Suppressor macrophage (primary cell): ENCODE results near the gene FOXJ3.

ENCODE experiments used
- DNase-seq, 4 experiments: peaks; one replicate each; pipeline ENCODE4 v3.0.0-alpha.2; 2020 to 2022

Gene FOXJ3

GRCh38 chr1:42186152-42186551, 148.9 kb downstream of the FOXJ3 start:
- DNase-seq: no peak

DNA sequence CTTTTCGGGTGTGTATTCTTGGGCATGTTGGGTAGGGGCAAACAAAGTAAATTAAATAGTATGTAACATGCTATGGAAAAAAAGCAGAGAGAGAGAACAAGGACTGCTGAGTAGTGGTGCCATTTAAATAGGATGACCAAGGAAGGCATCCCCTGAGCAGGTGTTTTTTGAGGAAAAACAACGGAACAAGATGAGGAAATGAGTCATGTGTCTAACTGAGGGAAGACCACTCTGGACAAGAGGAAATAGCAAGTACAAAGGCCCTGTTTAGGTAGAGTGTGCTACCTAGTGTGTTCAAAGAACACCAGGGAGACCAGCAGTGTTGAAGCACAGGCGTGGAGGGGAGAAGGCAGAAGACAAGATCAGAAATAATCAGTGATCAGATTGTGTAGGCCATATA, 150.4 kb downstream of the FOXJ3 start:
- DNase-seq: no peak

DNA sequence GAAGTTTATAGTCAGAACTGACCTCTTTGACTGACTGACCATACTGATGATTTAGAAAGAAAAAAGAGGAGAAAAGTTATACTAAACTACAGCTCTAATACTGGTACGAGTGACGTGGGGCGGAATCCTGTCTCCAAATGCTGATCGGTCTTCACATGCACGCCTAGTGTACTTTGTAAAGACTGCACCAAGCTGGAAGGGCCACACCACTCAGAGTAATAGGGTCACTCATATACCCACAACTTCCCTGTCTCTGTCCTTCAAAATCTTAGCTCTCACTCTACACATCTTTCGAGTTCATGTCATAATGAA, 151.1 kb downstream of the FOXJ3 start:
- DNase-seq: no peak

DNA sequence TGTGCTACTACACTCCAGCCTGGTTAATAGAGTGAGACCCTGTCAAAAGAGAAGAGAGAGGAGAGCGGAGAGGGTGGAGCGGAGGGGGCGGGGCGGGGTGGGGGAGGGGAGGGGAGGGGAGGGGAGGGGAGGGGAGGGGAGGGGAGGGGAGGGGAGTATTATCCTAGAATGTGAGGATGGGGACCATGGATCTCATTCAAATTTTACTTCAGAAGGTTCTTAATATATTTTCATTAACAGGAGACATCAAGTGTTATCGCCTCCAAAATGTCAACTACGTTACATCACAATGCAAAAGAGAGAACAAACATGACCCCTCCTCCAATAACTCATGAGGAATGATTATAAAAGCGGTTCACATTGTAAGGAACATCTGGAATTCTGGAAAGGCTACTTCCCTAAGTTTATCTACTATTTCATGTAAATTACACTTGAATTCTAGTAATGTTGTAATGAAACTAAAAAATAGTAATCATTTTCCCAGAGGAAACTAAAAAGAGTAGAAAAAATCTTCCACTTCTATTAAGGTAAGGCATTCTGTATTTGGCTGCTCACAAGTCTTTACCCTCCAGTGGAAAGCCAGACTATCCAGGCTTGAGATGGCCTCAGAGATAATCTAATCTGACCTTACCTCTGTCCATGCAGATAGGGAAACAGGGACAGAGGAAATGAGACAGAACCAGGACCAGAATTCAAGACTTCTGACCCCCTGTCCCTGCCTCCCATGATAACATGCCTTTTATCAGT, 151.7 kb downstream of the FOXJ3 start:
- DNase-seq: no peak

- no peak for DNase-seq
Observed at GRCh38 chr1:42181687-42182086, 153.3 kb downstream of the FOXJ3 start.

DNA sequence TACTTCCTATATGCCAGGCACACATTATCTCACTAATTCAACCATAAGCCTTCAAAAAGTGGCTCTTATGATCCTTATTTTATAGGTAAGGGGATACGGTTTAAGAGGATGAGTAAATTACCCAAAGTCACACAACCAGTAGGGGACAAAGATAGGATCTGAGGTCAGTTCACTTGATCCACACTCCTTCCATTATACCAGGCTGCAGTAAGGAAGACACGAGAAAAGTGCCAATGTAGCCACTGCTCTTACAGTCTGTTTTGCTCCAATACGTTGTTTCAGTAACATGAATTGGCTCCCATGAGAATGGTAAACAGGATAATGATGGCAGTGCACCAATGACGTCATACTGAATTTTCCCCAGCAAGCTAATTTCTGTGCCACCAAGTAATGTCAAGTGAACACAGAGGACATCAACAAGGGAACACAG, 155.1 kb downstream of the FOXJ3 start:
- DNase-seq: no peak

- no peak for DNase-seq
Observed at GRCh38 chr1:42179275-42179674, 155.8 kb downstream of the FOXJ3 start.

DNA sequence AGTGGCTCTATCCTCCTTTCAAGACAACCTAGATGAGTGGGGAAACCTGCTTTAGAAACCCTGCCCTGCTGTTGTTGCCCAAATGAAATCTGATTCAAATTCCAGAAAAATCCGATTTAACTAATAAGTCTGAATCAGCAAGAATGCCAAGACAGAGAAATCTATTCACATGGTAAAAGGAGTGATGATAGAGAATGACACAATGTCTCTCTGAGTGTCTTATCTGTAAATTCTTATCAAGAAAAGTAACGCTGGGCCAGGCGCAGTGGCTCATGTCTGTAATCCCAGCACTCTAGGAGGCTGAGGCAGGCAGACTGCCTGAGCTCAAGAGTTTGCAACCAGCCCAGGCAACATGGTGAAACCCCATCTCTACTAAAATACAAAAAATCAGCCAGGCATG, 156.8 kb downstream of the FOXJ3 start:
- no peak for DNase-seq

GRCh38 chr1:42177541-42177981, 157.5 kb downstream of the FOXJ3 start:
- DNase-seq: no peak

GRCh38 chr1:42176902-42177519, 158.0 kb downstream of the FOXJ3 start:
- peak in 3 of 4 experiments; percentile 46 to 56 (median 51) for DNase-seq

DNA sequence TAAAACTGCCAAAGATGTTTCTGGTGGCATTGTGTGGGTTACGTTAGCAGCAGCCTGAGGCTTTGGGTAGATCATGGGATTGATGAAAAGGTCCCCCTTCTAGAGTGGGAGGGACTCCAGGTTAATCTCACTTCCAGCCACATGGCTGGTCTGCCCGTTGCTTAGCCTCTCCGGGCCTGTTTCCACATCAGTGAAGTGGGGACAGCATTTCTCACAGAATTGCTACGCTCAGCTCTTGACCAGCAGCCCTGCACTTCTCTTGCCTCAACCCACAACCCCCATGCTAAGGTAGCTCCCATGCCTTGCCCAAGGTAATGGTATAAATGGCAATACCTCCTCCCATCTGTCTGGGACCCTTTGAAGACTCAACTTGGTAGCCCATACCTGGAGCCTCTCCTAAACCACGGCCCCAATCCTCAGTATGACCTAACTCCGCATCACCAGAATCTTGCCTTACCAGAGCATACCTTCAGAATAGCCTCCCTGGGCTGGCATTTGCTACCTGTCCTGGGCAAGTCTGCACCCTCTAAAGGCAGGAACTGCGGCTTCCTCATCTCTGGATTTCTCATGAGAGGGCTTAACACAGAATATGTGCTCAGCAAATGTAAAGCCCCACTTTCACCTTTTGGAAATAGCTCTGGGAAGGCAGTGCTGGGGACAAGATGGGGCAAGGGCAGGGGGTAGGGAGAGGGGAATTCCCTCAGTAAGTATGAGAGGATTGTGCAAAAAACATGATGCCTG, 159.6 kb downstream of the FOXJ3 start:
- no peak for DNase-seq

GRCh38 chr1:42173961-42174735, 160.9 kb downstream of the FOXJ3 start:
- no peak for DNase-seq

DNA sequence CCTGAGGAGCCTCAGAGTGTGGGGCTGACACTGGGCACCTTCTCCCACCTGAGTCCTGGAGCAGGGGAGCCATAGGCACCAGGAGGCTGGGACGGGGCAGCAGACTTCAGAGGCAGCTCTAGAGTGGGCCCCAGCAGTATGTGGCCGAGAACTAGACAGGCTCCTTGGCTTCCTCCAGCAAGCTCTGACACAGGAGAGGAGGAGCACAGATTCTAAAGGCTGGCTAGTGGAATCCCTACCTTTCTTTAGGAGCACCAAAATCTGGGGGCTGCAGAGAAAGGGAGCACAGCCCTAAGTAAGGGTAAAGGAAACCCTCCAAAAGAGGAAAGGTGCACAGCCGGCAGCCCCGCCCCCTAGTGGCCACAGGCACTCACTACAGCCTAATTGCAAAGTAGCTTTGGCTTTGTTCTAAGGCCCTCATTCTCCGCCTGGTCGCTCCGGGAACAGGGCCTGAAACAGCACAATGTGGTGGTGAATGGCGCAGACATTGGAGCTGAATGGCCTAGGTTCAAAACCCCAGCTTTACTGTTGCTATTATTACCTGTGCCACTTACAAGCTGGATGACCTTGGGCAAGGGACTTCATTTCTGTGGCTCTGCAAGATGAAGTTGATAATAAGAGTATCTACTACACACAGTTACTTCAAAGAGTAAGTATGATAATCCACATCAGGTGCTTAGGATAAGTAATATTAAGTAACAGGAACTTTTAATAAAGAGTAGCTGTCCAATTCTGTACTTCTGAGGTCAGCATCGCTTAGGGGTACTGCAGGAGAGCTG, 161.7 kb downstream of the FOXJ3 start:
- DNase-seq: peak; percentile 60 to 81 (median 68)

DNA sequence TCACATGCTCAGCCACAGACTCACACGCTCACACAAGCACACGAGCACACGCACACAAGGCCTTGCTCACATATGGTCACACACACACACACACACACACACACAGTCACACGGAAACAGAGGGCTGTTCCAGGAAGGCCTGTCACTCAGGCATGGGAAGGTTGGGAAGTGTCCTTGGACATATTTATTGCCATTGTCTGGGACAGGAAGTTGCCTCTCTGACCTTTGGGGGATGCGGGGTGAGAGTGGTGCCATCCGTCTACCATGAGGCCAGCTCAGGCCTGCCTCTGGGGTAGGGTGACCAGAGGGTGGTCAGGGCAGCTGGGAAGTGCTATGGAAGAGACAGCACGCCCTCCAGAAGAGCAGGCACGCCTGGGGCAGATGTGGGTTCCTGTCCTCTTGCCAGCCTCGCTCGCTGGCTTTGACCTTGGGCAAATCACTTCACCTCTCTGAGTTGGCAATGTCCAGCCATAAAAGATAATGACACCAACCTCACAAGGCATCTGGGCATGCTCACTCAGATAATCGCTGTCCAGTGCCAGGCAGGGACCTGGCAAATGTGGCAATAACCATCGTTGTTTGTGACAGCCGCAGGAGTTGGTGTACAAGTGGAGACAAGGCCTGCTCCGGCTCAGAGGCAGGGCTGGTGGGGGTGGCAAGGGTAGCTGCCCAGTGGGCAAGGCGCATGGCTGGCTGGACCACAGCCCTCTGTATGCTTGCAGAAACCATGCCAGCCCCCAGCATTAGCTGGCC, 162.5 kb downstream of the FOXJ3 start:
- no peak for DNase-seq

DNA sequence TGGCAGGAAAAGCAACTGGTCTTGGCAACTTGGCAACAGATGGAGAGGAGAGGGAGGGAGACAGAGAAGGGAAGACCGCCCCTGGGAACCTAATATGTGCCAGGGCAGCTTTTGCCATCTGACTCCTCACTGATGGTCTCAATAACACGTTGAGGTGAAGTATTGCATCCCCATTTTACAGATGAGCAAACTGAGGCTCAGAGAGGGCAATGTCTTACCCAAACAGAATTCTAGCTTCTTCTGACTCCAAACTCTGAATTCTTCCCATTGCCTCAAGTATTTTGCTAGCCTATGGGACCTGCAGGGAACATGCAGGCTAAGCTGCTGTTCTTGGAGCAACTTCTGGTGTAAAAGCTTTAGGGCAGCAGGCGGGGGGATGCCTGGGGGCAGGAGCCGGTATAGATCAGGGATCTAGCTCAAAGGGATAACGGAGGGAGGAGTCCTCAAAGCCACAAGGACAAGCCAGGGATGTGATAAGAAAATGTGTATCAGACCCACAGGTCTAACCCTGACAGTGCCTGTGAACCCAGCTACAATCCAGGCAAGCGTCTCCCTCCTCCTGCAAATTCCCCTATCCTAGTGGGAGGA, 163.3 kb downstream of the FOXJ3 start:
- DNase-seq: no peak

GRCh38 chr1:42170779-42171621, 164.0 kb downstream of the FOXJ3 start:
- no peak for DNase-seq

DNA sequence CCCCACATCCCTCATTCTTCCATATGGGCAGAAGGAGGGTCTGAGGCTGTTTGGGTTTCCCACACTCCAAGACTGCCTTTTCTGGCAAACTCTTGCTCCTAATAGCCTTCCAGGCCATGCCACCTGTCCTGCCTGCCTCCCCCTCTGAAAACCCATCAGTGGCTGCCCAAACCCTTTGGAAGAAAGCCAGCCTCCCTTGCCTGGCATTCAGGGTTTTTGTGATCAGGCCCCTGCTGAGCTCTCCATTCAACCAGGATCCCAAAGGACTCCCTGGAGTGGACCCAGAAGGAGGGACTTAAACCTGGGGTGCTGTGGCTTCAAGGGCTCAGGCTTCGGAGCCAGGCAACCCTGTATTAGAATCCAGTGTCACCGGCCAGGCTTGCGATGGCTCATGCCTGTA, 166.3 kb downstream of the FOXJ3 start:
- DNase-seq: no peak

DNA sequence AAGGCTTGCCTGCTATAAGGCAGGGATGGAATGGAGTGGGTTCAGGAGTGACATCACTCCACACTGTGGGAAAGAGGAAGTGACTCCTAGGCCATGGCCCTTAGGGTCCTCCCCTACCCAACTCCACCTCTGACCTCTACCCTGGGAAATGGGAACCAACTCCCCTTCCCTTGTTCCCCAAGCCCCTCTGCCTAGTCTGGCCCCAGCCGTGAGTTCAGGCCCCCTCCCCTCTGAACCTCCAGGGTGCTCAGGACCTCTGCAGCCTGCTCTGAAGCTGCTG, 166.7 kb downstream of the FOXJ3 start:
- DNase-seq: peak; percentile 61 to 87 (median 76)

DNA sequence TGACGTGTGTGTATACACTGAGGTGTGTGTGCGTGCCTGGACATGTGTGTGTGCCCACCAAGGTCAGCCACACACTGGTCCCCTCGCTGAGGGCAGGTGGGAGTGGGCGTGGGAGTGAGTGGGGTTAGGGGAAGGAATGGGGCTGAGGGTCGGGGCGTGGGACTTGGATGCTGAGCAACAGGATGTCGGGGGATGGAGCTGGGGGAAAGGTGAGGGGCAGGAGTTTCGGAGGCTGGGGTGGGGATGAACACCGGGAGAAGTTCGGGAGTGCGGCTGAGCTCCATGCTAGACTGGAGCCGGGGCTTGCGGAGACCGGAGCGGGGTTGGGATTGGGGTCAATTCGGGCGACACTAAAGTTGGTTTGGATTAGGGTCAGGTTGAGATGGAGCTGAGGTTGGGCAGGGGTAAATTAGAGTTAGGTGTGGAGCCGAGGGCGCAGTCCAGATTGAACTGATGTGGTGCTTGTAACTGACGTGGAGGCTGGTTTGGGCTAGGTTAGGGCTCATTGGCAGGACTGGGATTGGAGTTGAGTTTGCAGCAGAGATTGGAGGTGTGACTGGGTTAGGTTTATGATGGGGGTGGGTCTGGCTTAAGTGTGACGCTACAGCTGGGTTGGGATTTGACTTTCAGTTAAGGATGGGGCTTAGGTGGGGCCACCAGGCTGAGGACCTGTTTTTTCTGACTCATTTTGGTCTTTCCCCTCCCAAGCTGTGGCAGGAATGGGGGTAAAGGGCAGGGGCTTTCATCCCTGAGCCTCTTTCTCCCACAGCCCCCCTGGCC, 167.2 kb downstream of the FOXJ3 start:
- DNase-seq: no peak
